Esophagus mucosa (tissue), 1 donor: ENCODE results near the gene NOXA1. TPM values are rescaled to one million over a fixed set of nuclear protein-coding genes. Genes with fewer than 3 reads are reported as not detected.
"Not testable (repeated sequence)": the region's sequence is repeated elsewhere in the genome, so short reads cannot be mapped to it uniquely, and the experiment has no call there.

ENCODE experiments used
- ATAC-seq: fragments of 200-7000 bp; cut with Tn5 transposase; one replicate; pipeline ENCODE4 v1.9.1; 2020
- total RNA-seq: library from RNA; stranded (reverse); gene quantifications from one replicate; pipeline ENCODE4 v1.2.4, GENCODE V29; 2023
- donor health status: DM: yes; HTN: yes; CAD: no.

The NOXA1 gene
- total RNA-seq, 1 donor from 2014 or later: 5.5 TPM

DNA sequence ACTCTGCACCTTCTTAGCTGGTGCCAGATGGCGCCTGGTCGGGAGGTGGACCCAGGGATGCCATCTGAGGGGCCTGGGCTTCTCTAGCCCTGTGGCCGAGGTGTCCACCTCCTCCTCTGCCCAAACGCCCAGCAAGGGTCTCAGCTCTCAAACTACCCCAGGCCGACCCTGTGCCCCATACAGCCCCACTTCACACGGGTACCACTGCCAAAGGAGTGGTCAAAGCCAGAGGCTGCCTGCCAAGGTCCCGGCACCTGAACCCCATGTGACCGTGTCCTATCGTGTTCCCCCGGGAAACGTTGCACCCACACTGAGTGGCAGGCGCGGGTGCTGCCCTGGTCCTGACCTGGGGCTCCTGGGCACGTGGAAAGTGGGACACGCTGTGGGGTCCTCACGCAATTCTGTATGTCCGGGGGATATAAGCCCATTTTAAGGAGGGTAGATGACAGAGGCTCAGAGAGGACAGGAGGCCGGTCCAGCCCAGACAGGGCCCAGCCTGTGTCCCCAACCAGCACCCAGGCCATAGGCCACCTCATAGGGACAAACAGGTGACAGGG lies 16.0 kb downstream of the NOXA1 start:
- ATAC-seq: no peak

- peak; percentile 14 for ATAC-seq
These were observed 18.2 kb downstream of the NOXA1 start, which contains the start of gene ENTPD8 for GRCh38 chr9:137441289-137441934. Gene ENTPD8 (minus strand): TSS chr9:137441357. CDS start chr9:137438285, 3,072 bp downstream.

DNA sequence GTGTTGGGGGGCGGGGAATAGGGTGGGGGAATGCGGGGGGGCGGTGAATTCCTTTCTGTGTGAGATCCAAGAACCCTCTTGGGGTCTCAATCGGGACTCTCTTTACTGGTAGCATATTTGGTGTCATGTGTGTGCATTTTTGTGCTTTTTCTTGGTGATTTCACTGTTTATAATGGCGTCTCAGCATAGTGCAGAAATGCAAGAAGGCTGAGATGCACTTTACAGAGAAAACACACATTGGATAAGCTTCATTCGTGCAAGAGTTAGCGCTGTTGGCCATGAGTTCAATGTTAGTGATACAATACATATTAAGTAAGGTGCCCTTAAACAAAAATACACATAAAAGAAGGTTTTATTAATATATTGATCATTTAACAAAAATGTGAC lies 18.7 kb downstream of the NOXA1 start:
- ATAC-seq: no peak

DNA sequence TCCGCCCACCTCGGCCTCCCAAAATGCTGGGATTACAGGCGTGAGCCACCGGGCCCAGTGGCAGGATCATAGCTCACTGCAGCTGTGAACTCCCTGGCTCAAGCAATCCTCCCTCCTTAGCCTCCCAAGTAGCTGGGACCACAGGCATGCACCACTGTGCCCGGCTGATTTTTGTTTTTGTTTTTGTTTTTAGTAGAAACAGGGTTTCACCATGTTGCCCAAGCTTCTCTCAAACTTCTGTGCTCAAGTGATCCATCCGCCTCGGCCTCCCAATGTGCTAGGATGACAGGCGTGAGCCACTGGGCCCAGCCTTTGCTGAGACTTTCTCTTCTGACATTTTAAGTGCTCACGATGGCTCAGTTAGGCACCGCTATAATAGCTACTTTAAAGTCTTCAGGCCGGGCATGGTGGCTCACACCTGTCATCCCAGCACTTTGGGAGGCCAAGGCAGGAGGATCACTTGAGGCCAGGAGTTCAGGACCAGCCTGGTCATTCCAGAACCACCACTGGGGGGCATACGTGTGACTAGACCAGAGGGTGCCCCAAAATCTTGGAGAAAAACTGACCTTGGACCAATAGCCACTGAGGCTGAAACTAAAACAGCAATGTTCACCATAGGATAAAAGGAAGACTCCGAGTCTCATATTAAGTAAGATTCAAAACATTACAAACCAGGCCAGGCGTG lies 21.1 kb downstream of the NOXA1 start:
- no peak for ATAC-seq

- peak; percentile 81 for ATAC-seq
These were observed 22.1 kb downstream of the NOXA1 start for GRCh38 chr9:137445275-137445807.

- ATAC-seq: peak; percentile 20
These were observed 22.8 kb downstream of the NOXA1 start for GRCh38 chr9:137445930-137446431.

DNA sequence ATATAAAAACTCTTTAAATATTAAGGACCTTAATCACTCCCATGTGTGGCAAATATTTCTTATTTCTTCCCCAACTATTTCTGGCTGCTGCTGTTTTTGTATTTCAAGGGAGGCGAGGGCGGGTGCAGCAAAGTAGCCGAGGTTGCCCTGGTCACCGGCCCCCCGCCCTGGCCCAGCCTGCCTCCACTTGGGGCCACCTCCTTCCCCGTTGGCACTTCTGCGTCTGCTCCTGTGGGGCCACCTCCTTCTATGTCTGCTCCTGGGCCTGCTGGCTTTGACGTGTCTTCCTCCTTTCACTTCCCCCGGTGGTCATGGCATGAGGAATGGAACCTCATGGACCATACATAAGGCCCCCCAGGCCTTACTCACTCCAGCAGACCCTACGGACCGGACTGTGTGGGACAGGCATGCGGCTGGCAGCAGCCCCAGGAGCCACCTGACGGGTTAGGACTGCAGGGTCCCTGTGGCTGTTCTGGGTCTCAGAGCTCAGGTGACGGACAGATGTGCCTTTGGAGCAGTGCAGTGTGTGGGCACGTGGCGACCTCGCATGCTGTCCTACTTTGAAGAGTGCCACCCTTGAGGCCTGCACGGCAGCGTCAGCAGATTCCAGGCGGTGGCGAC lies 23.8 kb downstream of the NOXA1 start:
- no peak for ATAC-seq

- no peak for ATAC-seq
These were observed 24.8 kb downstream of the NOXA1 start for GRCh38 chr9:137447722-137448601.

DNA sequence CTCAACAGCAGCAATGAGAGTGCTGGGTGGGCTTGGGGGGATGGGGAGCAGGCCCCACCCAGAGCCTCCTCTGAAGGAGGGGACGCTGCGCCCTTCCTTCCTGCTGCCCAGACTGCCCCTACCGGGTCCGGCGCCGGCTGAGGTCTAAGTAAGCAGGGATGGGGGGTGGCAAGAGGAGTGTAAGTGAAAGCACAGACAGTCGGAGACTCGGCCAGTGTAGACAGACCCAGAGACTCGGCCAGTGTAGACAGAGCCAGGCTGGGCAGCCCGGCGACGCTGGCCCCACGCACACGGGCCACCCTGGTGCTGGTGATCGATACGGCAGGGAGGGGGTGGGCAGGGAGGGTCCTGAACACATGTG lies 25.4 kb downstream of the NOXA1 start:
- no peak for ATAC-seq

DNA sequence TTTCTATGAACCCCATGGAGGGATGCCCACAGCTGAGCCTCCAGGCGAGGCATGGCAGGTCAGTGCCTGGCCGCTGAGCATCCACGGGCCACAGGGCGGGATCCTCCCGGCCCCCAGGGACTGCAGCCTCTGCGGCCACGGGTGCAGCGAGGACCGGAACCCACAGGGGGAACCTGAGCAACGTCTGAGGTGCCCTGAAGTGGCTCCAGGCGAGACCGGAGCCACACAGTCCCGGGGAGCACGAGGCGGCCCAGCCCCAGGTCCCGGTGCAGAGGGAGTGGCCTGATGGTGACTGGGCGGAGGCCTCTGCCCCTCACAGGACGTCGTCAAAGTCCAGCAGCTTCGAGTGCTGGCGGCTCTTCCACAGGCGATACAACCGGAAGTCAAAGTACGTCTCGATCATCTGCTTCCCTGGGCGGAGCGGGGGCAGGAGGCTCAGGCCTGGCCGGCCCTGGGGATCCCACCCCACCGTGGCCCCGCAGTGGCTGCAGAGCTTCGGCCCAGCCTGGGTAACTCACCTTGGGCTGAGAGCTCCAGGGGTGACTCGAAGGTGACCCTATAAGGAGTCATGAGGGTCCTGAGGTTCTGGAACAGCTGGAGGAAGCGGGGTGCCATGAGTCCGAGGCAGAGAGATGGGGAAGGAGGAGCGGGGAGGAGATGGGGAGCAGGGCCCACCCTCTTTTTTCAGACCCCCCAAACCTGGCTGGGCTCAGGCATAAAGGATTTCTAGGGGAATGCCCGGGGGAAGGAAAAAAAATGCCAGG lies 26.1 kb downstream of the NOXA1 start:
- ATAC-seq: no peak

- ATAC-seq: no peak
These were observed 26.8 kb downstream of the NOXA1 start for GRCh38 chr9:137449931-137450538.

GRCh38 chr9:137450539-137451222 lies 27.5 kb downstream of the NOXA1 start:
- ATAC-seq: not testable (repeated sequence)

DNA sequence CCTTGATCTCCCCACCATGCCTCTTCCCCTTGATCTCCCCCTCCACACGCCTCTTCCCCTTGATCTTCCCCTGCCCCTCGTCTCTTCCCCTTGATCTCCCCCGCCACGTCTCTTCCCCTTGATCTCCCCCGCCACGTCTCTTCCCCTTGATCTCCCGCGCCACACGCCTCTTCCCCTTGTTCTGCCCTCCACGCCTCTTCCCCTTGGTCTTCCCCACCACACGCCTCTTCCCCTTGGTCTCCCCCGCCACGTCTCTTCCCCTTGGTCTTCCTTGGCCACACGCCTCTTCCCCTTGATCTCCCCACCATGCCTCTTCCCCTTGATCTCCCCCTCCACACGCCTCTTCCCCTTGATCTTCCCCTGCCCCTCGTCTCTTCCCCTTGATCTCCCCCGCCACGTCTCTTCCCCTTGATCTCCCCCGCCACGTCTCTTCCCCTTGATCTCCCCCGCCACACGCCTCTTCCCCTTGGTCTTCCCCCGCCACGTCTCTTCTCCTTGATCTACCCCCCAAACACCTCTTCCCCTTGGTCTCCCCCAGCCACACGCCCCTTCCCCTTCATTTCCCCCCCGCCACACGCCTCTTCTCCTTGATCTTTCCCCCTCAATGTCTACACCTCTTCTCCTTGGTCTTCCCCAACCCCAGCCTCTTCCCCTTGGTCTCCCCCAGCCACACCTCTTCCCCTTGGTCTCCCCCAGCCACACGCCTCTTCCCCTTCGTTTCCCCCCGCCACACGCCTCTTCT lies 28.2 kb downstream of the NOXA1 start:
- ATAC-seq: not testable (repeated sequence)

DNA sequence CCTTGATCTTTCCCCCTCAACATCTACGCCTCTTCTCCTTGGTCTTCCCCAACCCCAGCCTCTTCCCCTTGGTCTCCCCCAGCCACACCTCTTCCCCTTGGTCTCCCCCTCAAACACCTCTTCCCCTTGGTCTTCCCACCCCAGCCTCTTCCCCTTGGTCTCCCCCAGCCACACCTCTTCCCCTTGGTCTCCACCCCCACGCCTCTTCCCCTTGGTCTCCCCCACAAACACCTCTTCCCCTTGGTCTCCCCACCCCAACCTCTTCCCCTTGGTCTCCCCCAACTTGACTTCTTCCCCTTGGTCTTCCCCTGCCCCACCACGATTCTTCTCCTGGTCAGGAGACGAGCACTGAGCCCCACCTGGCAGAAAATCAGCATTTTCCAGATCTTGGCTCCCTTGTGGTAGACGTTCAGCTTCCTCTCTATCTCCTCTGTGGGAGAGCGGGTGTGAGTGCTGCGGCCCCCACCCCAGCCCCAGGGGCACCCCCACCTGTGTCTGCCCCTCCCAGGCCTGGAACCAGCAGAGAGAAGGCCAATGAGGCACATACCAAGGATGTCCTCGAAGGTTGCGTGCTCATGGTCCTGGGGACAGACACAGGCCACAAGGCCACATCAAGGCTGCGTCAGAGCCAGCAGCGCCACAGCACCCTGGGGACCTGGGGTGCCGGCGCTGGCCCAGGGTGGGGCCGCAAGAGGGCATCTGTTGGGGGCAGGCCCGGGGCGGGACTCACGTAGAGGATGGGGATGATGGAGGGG lies 29.0 kb downstream of the NOXA1 start:
- no peak for ATAC-seq

DNA sequence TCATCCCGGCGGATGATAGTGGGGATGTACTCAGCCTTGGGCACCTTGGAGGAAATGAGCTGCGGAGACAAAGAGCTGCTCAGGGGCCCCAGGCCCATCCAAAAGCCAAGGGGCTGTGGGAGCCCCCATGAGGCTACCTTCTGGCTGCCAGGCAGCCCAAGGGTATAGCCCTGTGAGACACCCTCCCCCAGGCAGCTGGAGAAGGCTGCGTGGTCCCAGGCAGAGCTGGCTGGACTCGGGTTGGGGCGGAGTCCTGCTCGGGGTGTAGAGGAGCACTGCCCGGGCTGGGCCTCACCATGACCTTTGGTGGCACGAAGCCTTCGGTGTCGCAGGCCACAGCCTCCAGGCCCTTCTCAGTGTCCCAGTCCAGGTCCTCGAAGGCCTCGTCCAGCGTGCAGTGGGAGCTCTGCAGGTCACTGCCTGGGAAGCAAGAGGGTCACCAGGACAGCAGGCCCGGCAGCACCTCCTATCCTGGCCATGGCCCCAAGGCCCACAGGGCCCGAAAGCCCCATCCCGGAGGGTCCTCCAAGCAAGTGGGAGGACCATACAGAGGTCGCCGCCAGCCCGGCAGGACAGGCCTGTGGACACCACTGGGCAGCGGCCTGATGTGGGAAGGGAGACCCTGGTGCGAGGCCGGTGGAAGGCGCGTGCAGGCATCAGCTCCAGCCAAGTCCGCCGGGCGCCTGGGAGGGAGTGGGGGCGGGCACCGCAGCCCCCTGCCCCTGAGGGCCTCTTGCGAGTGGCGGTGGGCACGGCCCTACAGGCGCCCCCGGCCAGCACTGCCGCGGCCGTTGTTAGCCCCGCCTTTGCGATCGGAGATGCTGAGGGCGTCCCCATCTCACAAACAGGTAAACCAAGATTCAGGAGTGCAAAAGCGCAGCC lies 29.8 kb downstream of the NOXA1 start:
- ATAC-seq: peak; percentile 2

DNA sequence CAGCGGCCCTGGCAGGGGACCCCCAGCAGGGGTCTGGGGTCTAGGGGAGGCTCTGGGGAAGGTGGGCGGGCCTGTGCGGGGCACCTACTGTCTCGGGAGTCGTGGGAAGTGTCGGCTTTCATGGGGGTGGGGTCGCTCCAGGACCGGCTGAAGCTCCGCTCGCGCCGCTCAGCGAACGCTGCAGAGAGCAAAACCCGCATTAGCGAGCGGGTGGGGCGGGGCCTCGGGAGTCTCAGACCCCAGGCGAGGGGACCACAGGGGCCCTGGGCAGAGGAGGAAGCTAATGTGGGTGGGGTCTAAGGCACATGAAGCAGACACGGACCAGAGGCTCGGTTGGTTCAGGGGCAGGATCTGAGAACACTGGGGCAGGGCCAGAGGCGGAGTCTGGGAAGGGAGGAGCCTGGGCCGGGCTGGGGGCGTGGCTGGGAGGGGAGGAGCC lies 30.5 kb downstream of the NOXA1 start:
- ATAC-seq: peak; percentile 73

DNA sequence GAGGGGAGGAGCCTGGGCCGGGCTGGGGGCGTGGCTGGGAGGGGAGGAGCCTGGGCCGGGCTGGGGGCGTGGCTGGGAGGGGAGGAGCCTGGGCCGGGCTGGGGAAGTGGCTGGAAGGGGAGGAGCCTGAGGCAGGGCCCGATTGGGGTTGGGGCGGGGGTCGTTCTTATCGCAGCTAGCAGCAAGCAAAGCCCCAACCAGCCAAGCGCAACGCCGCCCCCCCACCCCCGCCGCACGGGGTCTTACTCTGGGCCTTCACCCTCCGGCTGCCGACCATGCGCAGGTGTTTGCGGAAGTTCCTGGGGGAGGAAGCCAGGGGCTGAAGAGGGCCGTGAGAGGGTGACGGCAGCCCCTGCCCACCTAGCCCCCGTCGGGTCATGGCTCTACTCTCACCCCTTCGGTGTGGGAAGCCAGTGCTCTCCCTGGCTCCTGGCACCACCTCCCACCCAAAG lies 31.0 kb downstream of the NOXA1 start:
- peak; percentile 26 for ATAC-seq
